A549 (cell line): ENCODE results near the gene SPTBN4. TPM values are rescaled to one million over a fixed set of nuclear protein-coding genes. Genes with fewer than 3 reads are reported as not detected.
A peak's percentile ranks its signal among the peaks of the same experiment; 100 is the strongest.

Experiments used
- ATAC-seq, 2 experiments: fragments of 200-7000 bp in 1 of 2; fragments of >200 bp in 1 of 2; cut with Nextera tagmentation in 1 of 2; cut with Tn5 transposase in 1 of 2; 3 replicates each; pipeline versions ENCODE4 v1.8.0 to v1.9.1; 2018 to 2020; ENCODE audit warnings: mild to moderate bottlenecking in 1 of 2, moderate library complexity in 1 of 2
- CTCF ChIA-PET: fragments of 300-600 bp; sonication (Branson Sonifier 250); formaldehyde crosslinking; extraction: SDS; loops from one replicate; lab custom pipeline; 2021; ENCODE audit warnings: antibody characterized with exemption, inconsistent platforms; lab: Yijun Ruan, JAX
- POLR2A ChIA-PET: fragments of 350-600 bp; formaldehyde crosslinking; extraction: SDS; loops from one replicate; lab custom pipeline; 2021; ENCODE audit warnings: antibody characterized with exemption, inconsistent platforms; lab: Yijun Ruan, JAX
- DNase-seq, 2 experiments: peaks; one replicate each; pipeline versions ENCODE4 v3.0.0 to v3.0.0-alpha.2; 2011 to 2016; ENCODE audit warnings: low read depth in 1 of 2, low spot score in 1 of 2
- FAIRE-seq: peaks from 2 replicates; lab custom pipeline; 2011; peaks lifted over from hg19 to GRCh38; lab: Jason Lieb, UNC
- H3K27ac ChIP-seq, 2 experiments: fragments of >200 bp; sonication (Bioruptor Twin); formaldehyde crosslinking; 3 replicates each; pipeline ENCODE4 v1.5.1; 2016 to 2017
- H3K4me1 ChIP-seq: fragments of >200 bp; sonication (Bioruptor Twin); formaldehyde crosslinking; 3 replicates; pipeline ENCODE4 v1.6.1; 2016
- H3K4me2 ChIP-seq: fragments of >200 bp; sonication (Bioruptor Twin); formaldehyde crosslinking; 3 replicates; pipeline ENCODE4 v1.6.1; 2016
- H3K4me3 ChIP-seq: fragments of >200 bp; sonication (Bioruptor Twin); formaldehyde crosslinking; 3 replicates; pipeline ENCODE4 v1.5.1; 2016
- H3K9me3 ChIP-seq: fragments of >200 bp; sonication (Bioruptor Twin); formaldehyde crosslinking; 3 replicates; pipeline ENCODE4 v1.6.1; 2016
- ATOH8 ChIP-seq: fragments of 250-450 bp; sonication (Bioruptor Pico); IDR thresholded peaks from 2 replicates; pipeline ENCODE4 v1.5.0; 2020; ENCODE audit warnings: low read depth, mild to moderate bottlenecking, moderate library complexity
- CBX8 ChIP-seq: fragments of 200-600 bp; sonication (generic); IDR thresholded peaks from 2 replicates; pipeline ENCODE4 v1.6.1; 2016
- E2F6 ChIP-seq: IDR thresholded peaks from 2 replicates; pipeline ENCODE4 v1.6.1; 2012; ENCODE audit warnings: low read depth, borderline replicate concordance
- ELK1 ChIP-seq: fragments of 150-350 bp; IDR thresholded peaks from 2 replicates; pipeline ENCODE4 v1.6.1; 2014; ENCODE audit warnings: low read depth, mild to moderate bottlenecking, low read length
- ESRRA ChIP-seq: fragments of 150-350 bp; IDR thresholded peaks from 2 replicates; pipeline ENCODE4 v1.6.1; 2014; ENCODE audit warnings: mild to moderate bottlenecking, low read length, borderline replicate concordance
- FOSB ChIP-seq: fragments of 250-450 bp; sonication (Bioruptor Pico); IDR thresholded peaks from 2 replicates; pipeline ENCODE4 v1.5.0; 2020; ENCODE audit warnings: mild to moderate bottlenecking, moderate library complexity
- HES2 ChIP-seq: fragments of >200 bp; sonication (Bioruptor Twin); formaldehyde crosslinking; IDR thresholded peaks from 2 replicates; pipeline ENCODE4 v1.6.1; 2016
- HOXA7 ChIP-seq: fragments of 250-450 bp; sonication (Bioruptor Pico); IDR thresholded peaks from 2 replicates; pipeline ENCODE4 v1.5.0; 2020; ENCODE audit warnings: mild to moderate bottlenecking, moderate library complexity
- JUNB ChIP-seq: fragments of >200 bp; sonication (Bioruptor Twin); formaldehyde crosslinking; IDR thresholded peaks from 2 replicates; pipeline ENCODE4 v1.6.1; 2016
- KDM1A ChIP-seq: fragments of 200-600 bp; sonication (generic); IDR thresholded peaks from 2 replicates; pipeline ENCODE4 v1.6.1; 2016; ENCODE audit warnings: low read depth, mild to moderate bottlenecking
- KDM5A ChIP-seq: fragments of 200-600 bp; sonication (generic); IDR thresholded peaks from 2 replicates; pipeline ENCODE4 v1.6.1; 2016; ENCODE audit warnings: antibody characterized with exemption, mild to moderate bottlenecking
- MAFK ChIP-seq: fragments of 450-650 bp; IDR thresholded peaks from 2 replicates; pipeline ENCODE4 v1.6.1; 2014; ENCODE audit not compliant: partially characterized antibody
- MYC ChIP-seq: IDR thresholded peaks from 2 replicates; pipeline ENCODE4 v1.6.1; 2012; ENCODE audit warnings: mild to moderate bottlenecking, inconsistent platforms, low read length, improper control_type of control experiment, borderline replicate concordance
- NFE2L2 ChIP-seq: fragments of 150-350 bp; conservative IDR thresholded peaks from 2 replicates; pipeline ENCODE4 v1.6.1; 2014; ENCODE audit warnings: low read length
- NPAS2 ChIP-seq: fragments of 250-450 bp; sonication (Bioruptor Pico); IDR thresholded peaks from 2 replicates; pipeline ENCODE4 v1.8.0; 2022; ENCODE audit warnings: mild to moderate bottlenecking, moderate library complexity, borderline replicate concordance
- NR3C1 ChIP-seq: fragments of >200 bp; sonication (Bioruptor Twin); formaldehyde crosslinking; IDR thresholded peaks from 3 replicates; pipeline ENCODE4 v1.6.1; 2017
- PHF8 ChIP-seq: fragments of 200-600 bp; sonication (generic); IDR thresholded peaks from 2 replicates; pipeline ENCODE4 v1.6.1; 2016; ENCODE audit warnings: low read depth, mild to moderate bottlenecking, antibody characterized with exemption, moderate library complexity, borderline replicate concordance
- POLR2AphosphoS2 ChIP-seq: conservative IDR thresholded peaks from 2 replicates; pipeline ENCODE4 v1.6.1; 2012; ENCODE audit warnings: low read length, improper control_type of control experiment, inconsistent platforms
- RCOR1 ChIP-seq: fragments of 150-350 bp; IDR thresholded peaks from 2 replicates; pipeline ENCODE4 v1.6.1; 2014; ENCODE audit warnings: antibody characterized with exemption, low read length, low read depth
- RFX5 ChIP-seq: fragments of 450-650 bp; IDR thresholded peaks from 2 replicates; pipeline ENCODE4 v1.7.1; 2014; ENCODE audit warnings: antibody characterized with exemption, mild to moderate bottlenecking, moderate library complexity
- RNF2 ChIP-seq: fragments of 200-600 bp; sonication (generic); IDR thresholded peaks from 2 replicates; pipeline ENCODE4 v1.6.1; 2016; ENCODE audit warnings: low read depth, mild to moderate bottlenecking, antibody characterized with exemption, moderate library complexity, borderline replicate concordance
- SREBF2 ChIP-seq: fragments of 450-650 bp; IDR thresholded peaks from 2 replicates; pipeline ENCODE4 v1.6.1; 2014; ENCODE audit warnings: mild to moderate bottlenecking, moderate library complexity
- TFCP2L1 ChIP-seq: fragments of 250-450 bp; sonication (Bioruptor Pico); IDR thresholded peaks from 2 replicates; pipeline ENCODE4 v1.5.0; 2021; ENCODE audit warnings: mild to moderate bottlenecking
- TP53 ChIP-seq: fragments of 250-450 bp; sonication (Bioruptor Pico); IDR thresholded peaks from 2 replicates; pipeline ENCODE4 v1.5.0; 2021; ENCODE audit warnings: mild to moderate bottlenecking, moderate library complexity
- USF2 ChIP-seq: fragments of 450-650 bp; IDR thresholded peaks from 2 replicates; pipeline ENCODE4 v1.6.1; 2014; ENCODE audit warnings: antibody characterized with exemption
- ZC3H11A ChIP-seq: fragments of 450-650 bp; IDR thresholded peaks from 2 replicates; pipeline ENCODE4 v1.6.1; 2014; ENCODE audit warnings: antibody characterized with exemption, mild to moderate bottlenecking
- ZNF302 ChIP-seq: fragments of 250-450 bp; sonication (Bioruptor Pico); IDR thresholded peaks from 2 replicates; pipeline ENCODE4 v1.9.0; 2021; ENCODE audit warnings: inconsistent platforms, mild to moderate bottlenecking, moderate library complexity
- WGBS: methylation state at CpG from one replicate; pipeline ENCODE4 v1.1.6; 2017; ENCODE audit errors: missing lambda C conversion rate; 5-methylcytosine and 5-hydroxymethylcytosine counted together
- polyA plus RNA-seq, 4 experiments: library from polyadenylated mRNA; depleted of rRNA in 3 of 4; stranded (reverse); fragments of >200 nt; fragmentation: RNase III in 1 of 4; extraction: RNeasy Plus Mini Kit Qiagen cat#74134 plus additional on column Dnase treatment in 1 of 4; gene quantifications; 2 replicates in 3 of 4; 3 replicates in 1 of 4; pipeline ENCODE4 v1.2.3, GENCODE V29; 2011 to 2017

The SPTBN4 gene
- polyA plus RNA-seq, 2 of the 4 experiments (the other 2 are of a cell fraction) = 1.4 to 2.2 TPM

GRCh38 chr19:40592170-40592569 lies 125.4 kb downstream of the SPTBN4 start:
- peak; percentile 99 for FAIRE-seq
- POLR2A ChIA-PET = interaction anchor here (1.7 kb wide), 1 partner anchor 21 kb away, joined by 5 read pairs; no protein-coding TSS in a partner anchor
- H3K27ac ChIP-seq = no peak overlapping the region
- peak; percentile 99 for TF ChIP-seq RFX5
- no peak for TF ChIP-seq HES2
- TF ChIP-seq ZNF302 (CRISPR knock-in tag) = no peak
- TF ChIP-seq MYC = no peak
- TF ChIP-seq RNF2 = no peak
- TF ChIP-seq HOXA7 = no peak
- TF ChIP-seq KDM5A = no peak
- no peak for TF ChIP-seq POLR2AphosphoS2
- no peak for TF ChIP-seq NR3C1
- TF ChIP-seq ELK1 = no peak
- TF ChIP-seq JUNB = no peak
- no peak for TF ChIP-seq E2F6
- TF ChIP-seq PHF8 = no peak
- TF ChIP-seq USF2 = peak; percentile 96
- no peak for TF ChIP-seq CBX8
- TF ChIP-seq TFCP2L1 (CRISPR knock-in tag) = no peak
- no peak for TF ChIP-seq NFE2L2
- no peak for TF ChIP-seq FOSB
- TF ChIP-seq ATOH8 (CRISPR knock-in tag) = no peak
- TF ChIP-seq MAFK = peak; percentile 17
- TF ChIP-seq NPAS2 (CRISPR knock-in tag) = no peak
- TF ChIP-seq ESRRA = no peak
- TF ChIP-seq RCOR1 = no peak
- no peak for TF ChIP-seq ZC3H11A
- no peak for TF ChIP-seq TP53
- no peak for TF ChIP-seq SREBF2
- 86% methylated on average over 4 of the region's 4 CpGs for WGBS
- H3K4me2 ChIP-seq = no peak overlapping the region
- CTCF ChIA-PET = interaction anchor here (1.9 to 35.2 kb wide), 4 partner anchors 5 to 45 kb away, joined by 12 to 2247 read pairs (median 385); partner anchors contain the start of gene LTBP4
- DNase-seq = peak; percentile 81 to 92
- peak in 1 of 2 experiments; percentile 58; a peak in 3 of 6 replicates for ATAC-seq
- H3K4me1 ChIP-seq = peaks cover 36% of the 10 kb centered on the region
- no peaks in the 10 kb centered on the region for H3K9me3 ChIP-seq
- H3K4me3 ChIP-seq = no peak overlapping the region

- TF ChIP-seq KDM1A (0 out of 2 replicates have a peak, but pooled peaks have one; percentile 9), POLR2AphosphoS2 (0 out of 2 replicates have a peak, but pooled peaks have one; percentile 38), ESRRA (no peak), KDM5A (no peak), RFX5 (0 out of 2 replicates have a peak, but pooled peaks have one; percentile 35)
- TF ChIP-seq, all 56 proteins: peak for 3
- H3K4me1 ChIP-seq = peaks cover 38% of the 10 kb centered on the region
- H3K4me3 ChIP-seq = no peak overlapping the region; the same call in 2 of the 3 replicates
- ATAC-seq (no peak), DNase-seq (no peak), FAIRE-seq (peak; percentile 56)
- POLR2A ChIA-PET = interaction anchor here (0.9 to 1.4 kb wide), 4 partner anchors 8 to 129 kb away, joined by 4 to 15 read pairs (median 8); partner anchors contain the start of gene BLVRB
- H3K9me3 ChIP-seq = no peaks in the 10 kb centered on the region
- H3K27ac ChIP-seq = peak overlapping the region; percentile 63 to 82
- peak overlapping the region; percentile 67 for H3K4me2 ChIP-seq
- WGBS = 59% methylated on average over 8 of the region's 8 CpGs
- CTCF ChIA-PET = interaction anchor here (0.6 to 35.2 kb wide), 7 partner anchors 5 to 199 kb away, joined by 3 to 2247 read pairs (median 35); partner anchors contain the start of genes BLVRB and LTBP4
These were observed 127.5 kb downstream of the SPTBN4 start for GRCh38 chr19:40594255-40594654.
